ENCODE data around the gene RDH12.
"Not testable (repeated sequence)": the region's sequence is repeated elsewhere in the genome, so short reads cannot be mapped to it uniquely, and the experiment has no call there.

Gene RDH12

GRCh38 chr14:67701492-67701891, at the start of gene RDH12:
RDH12 (plus strand) TSS chr14:67701886; CDS start chr14:67722643, 20,757 bp downstream.
- not testable (repeated sequence) for DNase-seq (ENCODE audit: low read depth); H3K4me3 ChIP-seq (ENCODE audit: low read depth, low read length)

- no peak for TF ChIP-seq CTCF (conservative IDR thresholded peaks at IDR 0.05; ENCODE audit: low read depth, low read length)
- no peak for DNase-seq (ENCODE audit: low read depth)
- H3K4me3 ChIP-seq (ENCODE audit: low read depth, low read length) = no peak overlapping the region
Measured at GRCh38 chr14:67652189-67652588, 49.5 kb upstream of the RDH12 start.

- no peak overlapping the region for H3K4me3 ChIP-seq (ENCODE audit: low read depth, low read length)
- peak; percentile 40 for DNase-seq (ENCODE audit: low read depth)
- TF ChIP-seq CTCF (conservative IDR thresholded peaks at IDR 0.05; ENCODE audit: low read depth, low read length) = no peak
Measured at GRCh38 chr14:67653651-67654280, 47.9 kb upstream of the RDH12 start.

GRCh38 chr14:67663633-67664032, 38.1 kb upstream of the RDH12 start:
- TF ChIP-seq CTCF (conservative IDR thresholded peaks at IDR 0.05; ENCODE audit: low read depth, low read length) = no peak
- no peak for DNase-seq (ENCODE audit: low read depth)
- H3K4me3 ChIP-seq (ENCODE audit: low read depth, low read length) = no peak overlapping the region

- peak; percentile 67 for DNase-seq (ENCODE audit: low read depth)
- H3K4me3 ChIP-seq (ENCODE audit: low read depth, low read length) = no peak overlapping the region
- no peak for TF ChIP-seq CTCF (conservative IDR thresholded peaks at IDR 0.05; ENCODE audit: low read depth, low read length)
Measured at GRCh38 chr14:67665868-67666267, 35.8 kb upstream of the RDH12 start.

GRCh38 chr14:67666750-67667449, 34.8 kb upstream of the RDH12 start:
- DNase-seq (ENCODE audit: low read depth) = peak; percentile 86
- TF ChIP-seq CTCF (conservative IDR thresholded peaks at IDR 0.05; ENCODE audit: low read depth, low read length) = peak; percentile 74

GRCh38 chr14:67668559-67668958, 33.1 kb upstream of the RDH12 start:
- DNase-seq (ENCODE audit: low read depth) = no peak
- H3K4me3 ChIP-seq (ENCODE audit: low read depth, low read length) = no peak overlapping the region
- no peak for TF ChIP-seq CTCF (conservative IDR thresholded peaks at IDR 0.05; ENCODE audit: low read depth, low read length)

More at GRCh38 chr14:67666750-67667449, 34.8 kb upstream of the RDH12 start:
- no peak overlapping the region for H3K4me3 ChIP-seq (ENCODE audit: low read depth, low read length)
